T1000 (cell line): Measurements from ENCODE around the gene WWOX.

ENCODE experiments used
- DNase-seq: peaks from one replicate; lab custom pipeline; 2025; ENCODE audit warnings: mixed read lengths; lab: John Stamatoyannopoulos, UW

WWOX gene

GRCh38 chr16:78659668-78660217 lies 560.3 kb downstream of the WWOX start:
- no peak for DNase-seq

- DNase-seq = no peak
Observed at GRCh38 chr16:78660795-78661194, 561.3 kb downstream of the WWOX start.

GRCh38 chr16:78663690-78664089 lies 564.2 kb downstream of the WWOX start:
- no peak for DNase-seq

- DNase-seq = no peak
Observed at GRCh38 chr16:78664811-78665772, 565.6 kb downstream of the WWOX start.

GRCh38 chr16:78666318-78666717 lies 566.9 kb downstream of the WWOX start:
- DNase-seq = no peak

GRCh38 chr16:78667675-78668074 lies 568.2 kb downstream of the WWOX start:
- no peak for DNase-seq

- DNase-seq = no peak
Observed at GRCh38 chr16:78668393-78668792, 568.9 kb downstream of the WWOX start.

- no peak for DNase-seq
Observed at GRCh38 chr16:78669994-78670393, 570.5 kb downstream of the WWOX start.

GRCh38 chr16:78672779-78673556 lies 573.5 kb downstream of the WWOX start:
- no peak for DNase-seq

GRCh38 chr16:78673884-78674283 lies 574.4 kb downstream of the WWOX start:
- no peak for DNase-seq

GRCh38 chr16:78675312-78675711 lies 575.9 kb downstream of the WWOX start:
- DNase-seq = no peak

- DNase-seq = no peak
Observed at GRCh38 chr16:78675951-78676792, 576.7 kb downstream of the WWOX start.

- no peak for DNase-seq
Observed at GRCh38 chr16:78677181-78677731, 577.8 kb downstream of the WWOX start.

GRCh38 chr16:78679546-78679945 lies 580.1 kb downstream of the WWOX start:
- no peak for DNase-seq

GRCh38 chr16:78681743-78682142 lies 582.3 kb downstream of the WWOX start:
- DNase-seq = no peak

GRCh38 chr16:78684030-78684611 lies 584.7 kb downstream of the WWOX start:
- peak; percentile 68 for DNase-seq

GRCh38 chr16:78684655-78685375 lies 585.4 kb downstream of the WWOX start:
- peak; percentile 29 for DNase-seq

- DNase-seq = no peak
Observed at GRCh38 chr16:78686601-78687000, 587.1 kb downstream of the WWOX start.

- no peak for DNase-seq
Observed at GRCh38 chr16:78689028-78689427, 589.6 kb downstream of the WWOX start.

GRCh38 chr16:78689536-78689935 lies 590.1 kb downstream of the WWOX start:
- DNase-seq = no peak
